OCI-LY1 (cell line): ENCODE measurements around the gene ZSWIM9.

Source experiments
- H2AFZ ChIP-seq: fragments of 200-600 bp; sonication (generic), shearing (Covaris generic); 2 replicates; pipeline ENCODE4 v1.6.0; 2014; ENCODE audit warnings: antibody characterized with exemption, mild to moderate bottlenecking, low read length
- H3F3A ChIP-seq: fragments of 200-600 bp; sonication (generic), shearing (Covaris generic); 2 replicates; pipeline ENCODE4 v1.6.0; 2014; ENCODE audit warnings: mild to moderate bottlenecking, antibody characterized with exemption, low read length, moderate library complexity; ENCODE audit not compliant: insufficient read depth
- H3K27ac ChIP-seq: fragments of 200-600 bp; sonication (generic); 2 replicates; pipeline ENCODE4 v1.5.1; 2014; ENCODE audit warnings: low read length, mixed run types, mild to moderate bottlenecking, low read depth; ENCODE audit not compliant: poor library complexity, severe bottlenecking
- H3K27me3 ChIP-seq: fragments of 200-600 bp; sonication (generic); 2 replicates; pipeline ENCODE4 v1.6.0; 2014; ENCODE audit warnings: antibody characterized with exemption, mild to moderate bottlenecking, low read length, moderate library complexity; ENCODE audit not compliant: insufficient read depth
- H3K36me3 ChIP-seq: fragments of 200-600 bp; sonication (generic); 2 replicates; pipeline ENCODE4 v1.6.1; 2014; ENCODE audit warnings: mild to moderate bottlenecking, antibody characterized with exemption, low read length, moderate library complexity, mixed read lengths; ENCODE audit not compliant: insufficient read depth
- H3K4me1 ChIP-seq: fragments of 200-600 bp; sonication (generic); 2 replicates; pipeline ENCODE4 v1.5.1; 2014; ENCODE audit warnings: mild to moderate bottlenecking, low read length, moderate library complexity; ENCODE audit not compliant: insufficient read depth, severe bottlenecking
- H3K4me2 ChIP-seq: fragments of 200-600 bp; sonication (generic), shearing (Covaris generic); 2 replicates; pipeline ENCODE4 v1.6.1; 2014; ENCODE audit warnings: low read length
- H3K4me3 ChIP-seq: fragments of 200-600 bp; sonication (generic); 2 replicates; pipeline ENCODE4 v1.5.1; 2014; ENCODE audit warnings: low read length, low read depth, mild to moderate bottlenecking, mixed read lengths; ENCODE audit not compliant: poor library complexity, severe bottlenecking
- H3K79me2 ChIP-seq: fragments of 200-600 bp; shearing (Covaris generic); 2 replicates; pipeline ENCODE4 v1.6.1; 2016; ENCODE audit warnings: mixed run types, low read length, mixed read lengths; ENCODE audit not compliant: insufficient read depth
- H3K9ac ChIP-seq: fragments of 200-600 bp; sonication (generic), shearing (Covaris generic); 2 replicates; pipeline ENCODE4 v1.6.1; 2014; ENCODE audit warnings: mild to moderate bottlenecking, low read length, mixed read lengths
- H3K9me2 ChIP-seq: fragments of 200-600 bp; sonication (generic), shearing (Covaris generic); 2 replicates; pipeline ENCODE4 v1.6.1; 2014; ENCODE audit warnings: low read depth, mild to moderate bottlenecking, low read length, mixed read lengths
- H3K9me3 ChIP-seq: fragments of 200-600 bp; shearing (Covaris generic); 2 replicates; pipeline ENCODE4 v1.6.1; 2014; ENCODE audit warnings: low read length, mixed read lengths
- H4K20me1 ChIP-seq: fragments of 200-600 bp; sonication (generic), shearing (Covaris generic); 2 replicates; pipeline ENCODE4 v1.6.0; 2016; ENCODE audit warnings: mild to moderate bottlenecking, low read length; ENCODE audit not compliant: insufficient read depth
- CTCF ChIP-seq: fragments of 200-600 bp; sonication (generic), shearing (Covaris generic); IDR thresholded peaks from 2 replicates; pipeline ENCODE4 v1.5.1; 2017; ENCODE audit warnings: mild to moderate bottlenecking, antibody characterized with exemption, low read length, moderate library complexity, mixed read lengths
- EZH2 ChIP-seq: fragments of 200-600 bp; sonication (generic), shearing (Covaris generic); IDR thresholded peaks from 2 replicates; pipeline ENCODE4 v1.8.0; 2017; ENCODE audit warnings: borderline replicate concordance, mixed run types, mild to moderate bottlenecking, antibody characterized with exemption, low read length, moderate library complexity, mixed read lengths

The ZSWIM9 gene

GRCh38 chr19:48133094-48133493 is 37.4 kb upstream of the ZSWIM9 start:
- no peaks in the 10 kb centered on the region for H4K20me1 ChIP-seq
- H3K4me2 ChIP-seq: no peak overlapping the region
- H3K4me3 ChIP-seq: no peak overlapping the region
- no peaks in the 10 kb centered on the region for H3K27me3 ChIP-seq
- no peak overlapping the region for H3K9ac ChIP-seq
- no peaks in the 10 kb centered on the region for H3K4me1 ChIP-seq
- H3K79me2 ChIP-seq: no peaks in the 10 kb centered on the region
- H3F3A ChIP-seq: no peaks in the 10 kb centered on the region
- peaks cover 62% of the 10 kb centered on the region for H3K36me3 ChIP-seq
- no peaks in the 10 kb centered on the region for H3K9me3 ChIP-seq
- H3K9me2 ChIP-seq: no peaks in the 10 kb centered on the region
- H2AFZ ChIP-seq: no peak overlapping the region
- TF ChIP-seq CTCF (no peak), EZH2 (no peak)
- H3K27ac ChIP-seq: no peak overlapping the region

GRCh38 chr19:48135411-48135810 is 35.1 kb upstream of the ZSWIM9 start:
- Histone ChIP-seq H3K36me3 (peaks cover 51% of the 10 kb centered on the region), H3K4me3 (no peak overlapping the region), H3K4me1 (no peaks in the 10 kb centered on the region), H4K20me1 (no peaks in the 10 kb centered on the region), H3K27me3 (no peaks in the 10 kb centered on the region), H3K9me2 (no peaks in the 10 kb centered on the region), H3K79me2 (no peaks in the 10 kb centered on the region), H3K9ac (no peak overlapping the region), H3K27ac (no peak overlapping the region), H2AFZ (no peak overlapping the region), H3F3A (no peaks in the 10 kb centered on the region), H3K4me2 (no peak overlapping the region), H3K9me3 (no peaks in the 10 kb centered on the region)
- TF ChIP-seq EZH2: no peak
- no peak for TF ChIP-seq CTCF

GRCh38 chr19:48136547-48136946 is 33.9 kb upstream of the ZSWIM9 start:
- no peaks in the 10 kb centered on the region for H3F3A ChIP-seq
- no peak overlapping the region for H3K9ac ChIP-seq
- H4K20me1 ChIP-seq: no peaks in the 10 kb centered on the region
- H3K36me3 ChIP-seq: peaks cover 42% of the 10 kb centered on the region
- no peaks in the 10 kb centered on the region for H3K9me2 ChIP-seq
- no peak overlapping the region for H3K27ac ChIP-seq
- H3K4me3 ChIP-seq: no peak overlapping the region
- H3K4me1 ChIP-seq: no peaks in the 10 kb centered on the region
- no peaks in the 10 kb centered on the region for H3K79me2 ChIP-seq
- H3K9me3 ChIP-seq: no peaks in the 10 kb centered on the region
- no peak overlapping the region for H3K4me2 ChIP-seq
- H2AFZ ChIP-seq: no peak overlapping the region
- H3K27me3 ChIP-seq: no peaks in the 10 kb centered on the region
- TF ChIP-seq EZH2: no peak
- TF ChIP-seq CTCF: no peak
